GM19025 (cell line): Measurements from ENCODE around the gene CAB39.
"Not testable (repeated sequence)": the region's sequence is repeated elsewhere in the genome, so short reads cannot be mapped to it uniquely, and the experiment has no call there.

ENCODE experiments used
- ATAC-seq: cut with Tn5 transposase; IDR thresholded peaks from one replicate; pipeline ENCODE4 v1.9.1; 2021; ENCODE audit warnings: mild to moderate bottlenecking, low read depth, moderate library complexity; ENCODE audit not compliant: unreplicated experiment

CAB39 gene

DNA sequence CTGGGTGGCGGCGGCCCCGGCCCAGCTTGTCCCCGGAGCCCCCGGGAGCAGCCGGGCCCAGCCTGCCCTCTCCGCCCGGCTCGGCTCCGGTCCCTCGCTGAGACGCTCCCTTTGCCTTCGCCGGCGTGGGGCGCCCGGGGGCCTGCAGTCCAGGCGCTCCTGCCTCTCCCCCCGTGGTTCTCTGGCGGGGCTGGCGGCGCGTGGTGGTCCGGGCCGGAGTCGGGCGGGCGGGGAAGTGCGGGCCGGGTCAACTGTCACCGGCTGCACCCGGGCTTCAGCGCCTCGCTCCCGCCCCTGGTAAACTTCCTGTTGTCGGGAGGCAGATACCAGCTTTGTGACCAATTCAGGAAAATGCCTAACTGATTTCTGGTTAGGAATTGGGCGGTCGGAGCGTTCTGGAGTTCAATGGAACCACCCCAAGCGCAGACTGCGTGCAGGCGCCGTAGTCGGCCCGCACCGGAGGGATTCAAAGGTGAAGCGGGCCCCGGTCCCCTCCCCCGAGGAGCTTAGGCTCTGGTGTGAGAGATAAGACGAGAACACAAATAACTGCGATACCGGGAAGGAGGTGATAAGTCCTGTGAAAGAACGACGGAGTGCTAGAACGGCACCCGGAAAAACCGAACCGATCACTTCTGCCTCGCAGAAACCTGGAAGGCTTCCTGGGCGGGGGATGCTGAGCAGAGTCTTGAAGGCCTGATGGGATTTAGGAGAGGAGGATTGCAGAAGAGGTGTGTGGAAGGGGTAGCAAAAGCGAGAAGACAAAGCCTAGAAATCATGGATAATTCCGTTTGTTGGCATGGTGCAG is 891 bp downstream of the CAB39 start:
- ATAC-seq, result peak; percentile 5

DNA sequence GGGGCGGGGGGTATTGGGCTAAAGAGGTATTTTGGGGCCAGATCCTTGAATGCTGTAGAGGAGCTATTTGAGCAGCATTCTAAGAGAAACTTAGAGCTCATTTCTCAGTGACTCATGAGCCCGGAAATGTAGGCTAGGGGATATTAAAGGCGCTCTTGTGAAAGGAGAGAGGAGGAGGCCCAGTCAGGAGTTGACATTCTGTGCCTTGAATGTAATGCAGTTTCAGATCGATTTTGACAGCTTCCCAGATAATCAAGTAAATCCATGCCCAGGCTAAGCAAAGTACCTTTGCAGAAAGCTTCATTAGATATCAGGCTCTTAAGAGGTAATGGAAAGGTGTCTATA is 1.5 kb downstream of the CAB39 start:
- ATAC-seq, result no peak

DNA sequence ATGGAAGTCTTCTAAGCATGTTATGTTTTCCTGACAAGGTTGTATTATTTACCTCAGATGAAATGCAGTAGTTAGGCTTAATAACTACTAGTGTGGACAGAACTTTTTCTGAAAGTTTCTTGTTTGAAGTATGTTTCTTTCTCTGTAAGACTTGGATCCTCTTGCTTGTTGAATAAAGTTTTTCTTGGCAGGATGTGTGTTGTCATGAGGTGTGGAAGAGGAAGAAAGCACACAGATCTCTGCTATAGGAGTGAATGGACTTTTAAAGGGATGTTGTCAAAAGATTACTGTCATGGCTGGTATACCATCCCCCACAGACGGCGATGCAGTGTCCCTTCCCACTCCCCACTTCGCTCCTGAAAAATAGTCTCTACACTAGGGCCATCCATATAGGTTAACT is 2.6 kb downstream of the CAB39 start:
- no peak for ATAC-seq

DNA sequence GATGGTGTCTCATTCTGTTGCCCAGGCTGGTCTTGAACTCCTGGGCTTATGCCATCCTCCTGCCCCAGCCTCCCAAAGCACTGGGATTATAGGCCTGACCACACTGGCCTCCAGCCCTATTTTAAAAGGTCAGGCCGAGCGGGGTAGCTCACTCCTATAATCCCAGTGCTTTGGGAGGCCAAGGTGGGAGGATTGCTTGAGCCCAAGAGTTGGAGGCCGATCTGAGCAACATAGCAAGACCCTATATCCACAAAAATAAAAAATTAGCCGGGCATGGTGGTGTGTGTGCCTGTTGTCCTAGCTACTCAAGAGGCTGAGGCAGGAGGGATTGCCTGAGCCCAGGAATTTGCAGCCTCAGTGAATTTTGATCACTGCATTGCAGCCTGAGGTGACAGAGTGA is 3.9 kb downstream of the CAB39 start:
- no peak for ATAC-seq

DNA sequence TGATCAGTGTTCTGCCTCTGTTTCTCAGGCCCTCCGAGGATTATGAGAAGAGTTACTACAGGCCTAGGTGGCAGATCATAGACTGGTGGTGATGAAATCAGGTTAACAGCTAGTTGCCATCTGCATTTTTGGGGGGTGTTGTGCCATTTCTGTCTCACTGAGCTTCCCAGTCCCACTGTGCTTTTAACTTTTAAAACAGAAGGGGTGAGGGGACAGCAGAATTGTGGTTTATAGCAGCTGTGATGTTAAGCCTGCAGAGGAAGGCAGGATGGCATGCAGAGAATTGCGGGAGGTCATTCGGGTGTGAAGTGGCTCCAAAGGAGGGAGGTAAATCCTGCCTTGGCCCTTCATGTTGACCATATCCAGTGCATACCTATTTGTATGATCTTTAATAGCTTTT is 5.0 kb downstream of the CAB39 start:
- ATAC-seq, result no peak

DNA sequence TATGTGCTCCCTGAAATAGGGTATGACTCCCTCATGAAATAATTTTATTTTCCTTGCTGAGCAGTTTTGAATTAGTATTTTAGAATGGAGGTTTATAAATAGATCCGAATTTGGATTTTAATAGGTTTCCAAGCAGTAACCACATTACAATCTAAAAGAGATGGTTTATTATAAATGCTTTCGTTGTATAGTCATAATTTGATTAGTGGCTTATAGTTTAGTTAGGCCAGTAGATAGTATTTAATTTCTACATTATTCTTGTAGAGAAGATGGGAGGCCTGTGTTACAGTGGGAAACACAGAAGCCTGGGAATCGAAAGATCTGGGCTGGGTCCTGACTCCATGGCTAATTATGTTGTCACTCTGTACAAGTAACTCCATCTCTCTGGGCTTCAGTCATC is 6.7 kb downstream of the CAB39 start:
- no peak for ATAC-seq

DNA sequence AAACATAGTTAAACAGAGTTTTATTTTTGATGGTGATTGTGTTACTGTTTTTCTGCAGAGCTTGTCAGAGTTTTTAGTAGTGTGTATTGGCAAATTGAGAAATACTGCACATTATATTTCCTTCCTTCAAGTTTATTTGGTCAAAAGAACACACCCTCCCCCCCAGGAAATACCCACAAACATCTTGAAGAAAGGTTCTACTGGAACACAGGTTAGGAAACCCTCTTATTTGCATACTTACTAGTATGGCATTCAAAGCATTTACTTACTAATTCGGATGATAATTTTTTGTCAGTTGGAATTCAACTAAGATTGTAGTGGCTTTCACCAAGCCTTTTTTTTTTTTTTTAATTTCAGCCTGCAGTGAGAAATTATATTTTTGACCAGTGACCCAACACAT is 9.1 kb downstream of the CAB39 start:
- ATAC-seq, result no peak

DNA sequence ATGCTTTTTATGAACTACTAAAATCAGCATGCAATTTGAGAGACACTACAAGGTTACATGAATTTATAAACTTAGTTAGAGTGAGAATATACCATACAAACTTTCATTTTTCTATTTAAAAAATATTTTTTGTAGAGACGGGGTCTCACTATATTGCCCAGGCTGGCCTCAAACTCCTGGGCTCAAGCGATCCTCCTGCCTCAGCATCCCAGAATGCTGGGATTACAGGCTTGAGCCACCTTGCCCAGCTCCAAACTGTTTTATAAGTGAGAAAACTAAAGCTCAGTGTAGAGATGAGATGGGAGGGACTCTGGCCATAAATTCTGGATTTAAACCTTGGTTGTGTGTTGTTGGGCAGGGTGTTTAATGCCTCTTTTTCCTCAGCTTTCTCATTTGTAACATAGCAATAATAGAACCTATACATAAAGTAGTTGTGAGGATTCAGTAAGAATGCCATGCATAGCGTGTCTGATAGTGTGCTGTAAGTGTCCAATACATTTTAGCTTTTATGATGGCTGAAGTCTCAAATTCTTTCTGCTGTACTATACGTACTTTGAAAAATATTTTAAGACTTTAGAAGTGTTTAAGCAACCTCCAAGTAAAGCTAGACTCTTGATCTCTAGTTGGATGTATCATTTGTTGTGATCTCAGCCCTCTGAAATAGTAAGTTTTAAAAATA is 9.7 kb downstream of the CAB39 start:
- ATAC-seq, result no peak

DNA sequence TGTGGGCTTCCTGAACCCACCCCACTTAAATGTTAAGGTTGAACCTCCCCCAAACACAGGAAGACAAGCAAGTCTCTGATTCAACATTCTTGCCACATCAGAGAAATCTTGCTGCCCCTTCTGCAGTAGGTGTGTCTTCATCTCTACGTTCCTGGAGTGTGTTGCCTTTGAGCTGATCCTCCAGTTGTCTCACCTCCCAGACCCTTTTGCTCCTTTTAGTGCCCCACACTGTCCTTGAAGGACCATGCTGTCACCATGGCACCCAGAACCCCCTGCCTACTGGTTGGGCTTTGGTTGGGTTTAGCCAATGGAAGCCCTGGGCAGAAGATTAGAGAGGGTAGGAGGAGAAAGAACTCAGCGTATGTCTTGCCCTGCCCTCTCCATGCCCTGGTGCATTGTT is 10.7 kb downstream of the CAB39 start:
- no peak for ATAC-seq

DNA sequence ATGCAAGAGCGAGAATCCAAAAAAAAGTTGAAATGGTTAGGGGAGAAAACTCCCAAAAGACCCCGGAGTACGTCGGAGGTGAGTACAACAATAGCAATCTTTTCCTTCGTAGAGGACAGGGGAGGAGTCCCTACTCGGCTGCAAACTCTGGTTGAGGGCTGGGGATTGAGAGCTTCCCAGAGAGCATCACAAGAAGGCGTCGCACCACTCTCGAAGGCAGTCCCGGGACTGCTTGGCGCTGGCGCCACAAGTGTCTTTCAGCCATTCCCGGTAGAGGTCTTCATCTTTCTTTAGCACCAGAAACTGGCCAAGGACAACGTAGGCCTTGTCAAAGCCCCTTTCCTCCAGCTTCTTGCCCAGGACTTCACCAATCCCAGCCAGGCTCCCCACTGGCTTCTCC is 12.3 kb downstream of the CAB39 start:
- not testable (repeated sequence) for ATAC-seq

DNA sequence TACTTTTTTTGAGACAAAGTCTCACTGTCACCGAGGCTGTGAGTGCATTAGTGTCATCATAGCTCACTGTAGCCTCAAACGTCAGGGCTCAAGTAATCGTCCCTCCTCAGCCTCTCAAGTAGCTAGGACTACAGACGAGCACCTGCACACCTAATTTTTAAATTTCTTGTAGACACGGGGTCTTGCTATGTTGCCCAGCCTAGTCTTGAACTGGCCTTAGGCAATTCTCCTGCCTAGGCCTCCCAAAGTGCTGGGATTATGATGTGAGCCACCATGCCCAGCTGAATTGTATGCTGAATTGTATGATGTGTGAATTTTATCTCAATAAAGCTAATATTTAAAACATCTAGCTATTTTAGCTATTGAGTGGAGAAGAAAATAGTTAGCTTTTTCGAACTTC is 18.9 kb downstream of the CAB39 start:
- ATAC-seq, result no peak

DNA sequence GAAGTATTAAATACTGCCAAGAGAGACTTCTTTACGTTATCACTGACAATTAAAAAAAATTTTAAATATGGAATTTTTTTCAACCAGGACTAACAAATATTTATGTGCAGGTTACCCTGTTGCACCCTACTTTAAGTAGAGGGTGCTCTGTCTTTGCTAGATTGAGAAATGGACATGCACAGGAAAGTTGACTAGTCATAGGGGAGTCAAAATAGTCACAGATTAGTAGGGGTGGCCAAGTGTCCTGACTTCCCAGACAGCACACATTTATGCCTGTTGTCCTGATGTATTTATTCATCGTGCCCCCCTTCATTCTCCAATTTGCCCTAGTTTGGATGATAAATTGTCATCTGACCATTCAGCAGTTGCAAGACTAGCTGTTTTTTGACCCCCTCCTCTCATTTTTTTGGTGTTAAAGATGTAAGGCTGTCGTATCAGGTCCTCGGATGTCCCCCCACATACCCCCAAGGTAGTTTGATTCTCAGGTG is 20.3 kb downstream of the CAB39 start:
- no peak for ATAC-seq

DNA sequence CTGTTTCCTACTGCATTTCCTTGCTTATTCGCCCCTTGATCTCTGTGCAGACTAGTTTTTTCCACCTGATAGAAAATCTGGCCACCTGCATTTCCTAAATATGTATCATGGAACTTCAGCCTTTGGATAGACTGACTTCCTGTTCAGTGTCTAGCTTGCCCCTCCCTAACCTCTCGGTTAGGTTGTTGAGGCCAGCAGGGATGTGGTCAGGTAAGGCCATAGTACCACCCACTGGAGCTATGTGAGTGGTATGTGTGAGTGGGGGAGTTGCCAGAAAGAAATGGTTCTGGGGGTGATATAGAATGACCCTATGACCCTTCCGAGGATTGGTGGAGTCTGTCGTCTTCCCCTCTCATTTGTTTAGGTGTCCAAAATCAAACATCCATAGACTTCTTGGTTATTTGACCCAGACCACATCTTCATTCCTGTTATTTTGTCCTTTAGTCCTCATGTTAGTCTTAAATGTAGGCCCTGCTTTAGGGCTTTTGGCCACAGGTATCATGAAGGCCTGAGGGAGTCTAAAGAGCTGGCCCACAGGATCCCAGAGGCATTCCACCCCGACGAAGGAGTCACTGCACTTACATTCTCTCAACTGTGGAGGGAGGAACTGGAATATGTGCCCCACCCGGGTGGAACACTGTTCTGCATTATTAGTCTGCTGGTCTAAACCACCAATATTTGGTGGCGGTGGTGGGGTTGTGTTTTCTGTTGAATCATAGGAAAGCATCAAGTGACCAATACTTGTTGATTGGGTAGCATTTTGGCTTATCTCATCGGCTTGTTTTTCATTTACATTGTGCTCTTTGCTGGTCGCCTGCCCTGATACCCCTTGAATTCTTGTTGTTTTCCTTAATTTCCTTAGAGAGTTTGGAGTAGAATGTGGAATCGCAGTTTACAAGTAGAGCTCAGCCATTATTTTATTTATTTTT is 21.9 kb downstream of the CAB39 start:
- ATAC-seq, result no peak

DNA sequence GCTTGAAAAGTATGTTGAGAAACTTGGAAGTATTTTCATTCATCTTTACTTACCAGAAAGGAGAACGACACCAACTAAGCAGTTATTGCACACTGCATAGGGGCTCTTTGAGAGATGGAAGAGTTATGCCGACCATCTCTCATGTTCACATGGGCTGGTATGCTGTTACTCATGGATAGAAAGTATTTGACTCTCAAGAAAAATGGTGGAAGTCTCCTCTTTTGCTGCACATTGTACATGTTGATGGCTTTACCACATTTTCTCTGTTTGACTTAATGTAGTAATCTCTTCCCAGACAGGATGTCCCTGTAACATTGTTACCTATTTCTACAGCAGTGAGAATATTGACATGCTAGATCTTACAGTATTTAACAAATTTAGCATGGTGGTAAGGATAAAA is 23.2 kb downstream of the CAB39 start:
- no peak for ATAC-seq

DNA sequence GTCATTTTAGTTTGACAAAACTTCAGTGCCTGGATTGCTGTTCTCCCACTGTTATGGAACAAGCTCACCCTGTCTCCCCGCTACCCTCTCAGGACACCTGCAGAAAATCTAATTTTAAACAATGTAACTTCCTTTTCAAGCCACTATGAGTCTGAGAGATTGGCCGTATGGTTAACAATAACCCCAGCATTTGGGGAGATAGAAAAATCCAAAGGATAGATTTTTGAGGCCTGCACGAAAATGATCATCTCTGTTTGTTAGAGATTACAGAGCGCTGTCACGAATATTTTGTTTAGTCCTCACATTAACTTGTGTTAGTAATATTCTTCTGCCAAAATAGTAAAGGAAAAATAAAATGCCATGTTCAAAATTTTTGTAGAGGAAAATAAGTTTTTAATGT is 24.7 kb downstream of the CAB39 start:
- ATAC-seq, result no peak

DNA sequence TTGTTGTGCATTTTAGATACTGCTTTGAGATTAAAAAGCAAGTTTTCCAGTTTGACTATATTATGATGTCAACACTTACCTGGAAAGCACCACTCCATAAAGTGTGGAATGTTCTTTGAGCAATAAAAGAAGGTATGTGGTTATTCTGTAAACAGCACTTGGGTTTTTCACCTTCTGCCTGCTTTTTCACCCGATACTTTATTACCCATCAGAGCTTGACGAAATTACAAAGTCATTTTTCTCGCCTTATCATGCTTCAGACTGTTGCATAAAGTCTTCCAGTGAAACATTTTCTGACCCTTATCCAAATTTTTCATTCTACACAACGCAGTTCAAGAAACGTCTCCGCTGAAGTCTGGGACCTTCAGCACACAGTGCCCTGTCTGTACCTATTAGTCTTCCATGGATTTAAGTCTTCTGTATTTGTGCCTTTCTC is 25.2 kb downstream of the CAB39 start:
- no peak for ATAC-seq

DNA sequence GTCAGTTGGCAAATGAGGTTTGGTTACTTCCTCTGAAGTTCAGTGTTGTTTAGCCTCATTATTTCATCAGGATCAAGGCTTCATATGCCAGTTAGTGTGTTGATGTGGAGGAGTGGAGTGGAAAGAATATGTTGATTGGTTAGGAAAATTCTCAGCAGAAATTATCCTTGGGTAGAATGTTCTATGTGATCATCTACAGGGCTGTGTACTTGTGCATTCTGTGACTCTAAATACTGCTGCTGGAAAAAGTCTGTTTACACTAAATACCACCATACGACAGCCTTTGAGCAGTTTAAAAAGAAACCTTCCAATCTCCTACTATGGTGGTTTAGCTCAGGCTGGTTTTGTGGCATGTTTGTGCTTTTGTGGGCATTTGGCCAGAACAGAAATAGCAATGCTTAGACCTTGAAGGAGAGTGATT is 25.8 kb downstream of the CAB39 start:
- no peak for ATAC-seq

DNA sequence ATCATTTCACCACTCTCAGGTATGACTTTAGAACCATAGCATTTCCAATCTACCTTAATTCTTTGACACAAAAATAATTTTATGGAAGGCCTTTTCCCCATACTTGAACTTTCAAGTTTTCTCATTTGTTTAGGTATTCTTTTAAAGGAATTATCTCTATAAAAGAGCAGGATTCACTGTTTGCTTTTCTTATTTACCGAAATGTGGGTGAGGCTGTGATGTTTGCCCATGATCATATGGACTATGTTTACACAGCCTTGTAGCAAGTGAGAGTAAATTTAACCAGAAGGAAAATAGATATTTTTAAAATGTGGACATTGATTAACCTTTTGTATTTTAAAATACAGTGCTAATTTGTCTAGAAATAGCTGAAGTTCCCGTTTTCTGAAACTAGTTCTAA is 26.3 kb downstream of the CAB39 start:
- ATAC-seq, result no peak

DNA sequence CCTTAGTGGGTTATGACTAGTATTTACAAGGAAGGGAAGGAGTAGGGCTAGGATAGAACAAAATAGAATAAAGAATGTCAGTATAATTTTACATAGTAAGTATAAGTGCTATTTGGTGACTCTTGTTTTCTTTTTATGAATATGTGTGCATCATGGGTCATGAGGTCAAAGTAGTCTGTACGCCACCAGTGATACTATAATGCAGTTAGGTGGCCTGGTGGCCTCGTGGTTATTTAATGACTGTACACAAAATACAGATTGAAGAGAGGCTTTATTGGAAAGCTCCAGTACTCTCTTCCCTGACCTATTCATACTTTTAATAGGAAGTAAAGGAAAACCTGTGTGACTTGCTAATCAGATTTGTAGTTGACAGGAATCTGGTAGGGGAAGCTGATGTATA is 27.3 kb downstream of the CAB39 start:
- no peak for ATAC-seq

DNA sequence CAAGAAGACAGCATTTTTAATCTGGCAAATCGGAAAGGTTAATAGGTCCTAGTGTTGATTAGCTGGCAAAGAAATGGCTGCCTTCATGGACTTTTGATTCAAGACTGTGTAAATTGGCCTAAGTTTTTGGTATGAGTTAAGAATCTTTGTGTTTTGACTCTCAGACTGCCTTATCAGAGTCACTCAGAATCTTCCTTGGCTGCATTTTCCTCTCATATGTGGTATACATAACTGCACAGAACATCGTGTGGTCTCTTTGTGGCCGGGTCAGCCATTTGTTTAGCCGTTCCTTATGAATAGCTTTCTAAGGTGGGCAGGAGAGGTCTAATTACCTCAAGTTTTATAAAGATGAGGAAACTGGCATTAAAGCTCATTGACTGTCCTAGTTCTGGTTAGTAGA is 30.1 kb downstream of the CAB39 start:
- no peak for ATAC-seq

DNA sequence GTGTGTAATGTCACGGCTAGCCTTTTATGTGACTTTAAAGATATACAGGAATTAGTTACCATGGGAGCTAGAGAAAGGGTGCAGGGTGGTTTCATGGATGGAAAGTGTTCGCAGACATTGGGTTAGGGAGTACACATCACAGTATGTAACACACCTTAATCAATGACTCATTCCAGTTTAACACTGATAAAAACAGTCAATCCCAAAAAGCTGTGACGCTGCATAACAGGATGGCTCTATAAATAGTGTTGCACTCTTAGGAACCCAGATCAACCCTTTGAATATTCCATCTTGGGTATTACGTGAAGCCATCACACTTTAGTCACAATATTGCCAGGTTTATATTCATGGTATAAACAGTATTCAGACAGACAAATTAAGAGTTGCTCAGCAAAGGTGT is 33.6 kb downstream of the CAB39 start:
- ATAC-seq, result no peak
